Kidney glomerular epithelial cell (primary cell): ENCODE data around the gene ITPRIPL1.
A peak's percentile ranks its signal among the peaks of the same experiment; 100 is the strongest.
"Not testable (repeated sequence)": the region's sequence is repeated elsewhere in the genome, so short reads cannot be mapped to it uniquely, and the experiment has no call there.

ENCODE experiments used
- DNase-seq: peaks from one replicate; lab custom pipeline; 2025; lab: John Stamatoyannopoulos, UW

The ITPRIPL1 gene

GRCh38 chr2:96325041-96325883 lies at the start of gene ITPRIPL1:
Gene ITPRIPL1, plus strand, starts transcription at chr2:96325317. Its CDS starts 523 bp downstream, at chr2:96325840.
- DNase-seq: no peak

- no peak for DNase-seq
Measured at GRCh38 chr2:96276787-96277499, 48.2 kb upstream of the ITPRIPL1 start.

GRCh38 chr2:96287273-96287856 lies 37.8 kb upstream of the ITPRIPL1 start:
- DNase-seq: no peak

- DNase-seq: no peak
Measured at GRCh38 chr2:96291751-96292150, 33.4 kb upstream of the ITPRIPL1 start.

GRCh38 chr2:96294271-96294670 lies 30.8 kb upstream of the ITPRIPL1 start:
- DNase-seq: not testable (repeated sequence)

GRCh38 chr2:96296925-96297324 lies 28.2 kb upstream of the ITPRIPL1 start:
- DNase-seq: no peak

- DNase-seq: no peak
Measured at GRCh38 chr2:96301865-96302264, 23.3 kb upstream of the ITPRIPL1 start.

GRCh38 chr2:96304606-96305005 lies 20.5 kb upstream of the ITPRIPL1 start:
- no peak for DNase-seq

GRCh38 chr2:96305091-96305978 lies 19.8 kb upstream of the ITPRIPL1 start, which contains the start of gene SNRNP200:
Gene SNRNP200, minus strand, starts transcription at chr2:96305546. Its CDS starts 109 bp downstream, at chr2:96305437.
- peak; percentile 60 for DNase-seq

GRCh38 chr2:96305979-96306308 lies 19.2 kb upstream of the ITPRIPL1 start:
- no peak for DNase-seq

- DNase-seq: no peak
Measured at GRCh38 chr2:96306370-96306769, 18.7 kb upstream of the ITPRIPL1 start.

GRCh38 chr2:96308248-96308647 lies 16.9 kb upstream of the ITPRIPL1 start:
- DNase-seq: no peak

GRCh38 chr2:96315005-96315399 lies 10.1 kb upstream of the ITPRIPL1 start:
- no peak for DNase-seq

- no peak for DNase-seq
Measured at GRCh38 chr2:96315400-96316071, 9.6 kb upstream of the ITPRIPL1 start.

GRCh38 chr2:96316999-96317398 lies 8.1 kb upstream of the ITPRIPL1 start:
- DNase-seq: no peak

- DNase-seq: no peak
Measured at GRCh38 chr2:96317584-96317997, 7.5 kb upstream of the ITPRIPL1 start.

- no peak for DNase-seq
Measured at GRCh38 chr2:96318723-96319122, 6.4 kb upstream of the ITPRIPL1 start.

- no peak for DNase-seq
Measured at GRCh38 chr2:96319396-96319795, 5.7 kb upstream of the ITPRIPL1 start.

- DNase-seq: no peak
Measured at GRCh38 chr2:96320326-96320725, 4.8 kb upstream of the ITPRIPL1 start.

GRCh38 chr2:96320728-96321622 lies 4.1 kb upstream of the ITPRIPL1 start:
- no peak for DNase-seq
